GM12891 (cell line): ENCODE data around the gene ABHD2.
A peak's percentile ranks its signal among the peaks of the same experiment; 100 is the strongest.

Experiments used
- DNase-seq: peaks from one replicate; pipeline ENCODE4 v3.0.0; 2011; ENCODE audit warnings: low spot score; ENCODE audit not compliant: insufficient read length
- FAIRE-seq: peaks from 2 replicates; lab custom pipeline; 2011; peaks lifted over from hg19 to GRCh38; lab: Jason Lieb, UNC
- PAX5 ChIP-seq: IDR thresholded peaks from 2 replicates; pipeline ENCODE4 v1.6.1; 2011; ENCODE audit warnings: low read length, moderate library complexity, mild to moderate bottlenecking; ENCODE audit not compliant: insufficient read depth, severe bottlenecking
- POLR2A ChIP-seq: IDR thresholded peaks from 2 replicates; pipeline ENCODE4 v1.6.1; 2011; ENCODE audit warnings: low read depth, low read length, control low read depth
- POLR2AphosphoS5 ChIP-seq: IDR thresholded peaks from 2 replicates; pipeline ENCODE4 v1.6.1; 2011; ENCODE audit warnings: low read depth, low read length, control low read depth
- POU2F2 ChIP-seq: IDR thresholded peaks from 2 replicates; pipeline ENCODE4 v1.6.1; 2011; ENCODE audit warnings: low read depth, mild to moderate bottlenecking, control low read depth, low read length, moderate library complexity
- SPI1 ChIP-seq: IDR thresholded peaks from 2 replicates; pipeline ENCODE4 v1.6.1; 2011; ENCODE audit warnings: low read depth, low read length, control low read depth
- TAF1 ChIP-seq: IDR thresholded peaks from 2 replicates; pipeline ENCODE4 v1.6.1; 2011; ENCODE audit warnings: low read depth, low read length, control low read depth

Gene ABHD2

GRCh38 chr15:89163271-89164055 is 75.2 kb downstream of the ABHD2 start:
- TF ChIP-seq PAX5 (no peak), POU2F2 (no peak), POLR2A (no peak), TAF1 (no peak), SPI1 (no peak), POLR2AphosphoS5 (no peak)
- FAIRE-seq = no peak
- no peak for DNase-seq

GRCh38 chr15:89164712-89165211 is 76.5 kb downstream of the ABHD2 start:
- TF ChIP-seq SPI1 = no peak
- TF ChIP-seq PAX5 = no peak
- TF ChIP-seq POLR2A = no peak
- TF ChIP-seq POU2F2 = no peak
- TF ChIP-seq TAF1 = no peak
- TF ChIP-seq POLR2AphosphoS5 = no peak
- no peak for DNase-seq
- no peak for FAIRE-seq

GRCh38 chr15:89165677-89166076 is 77.4 kb downstream of the ABHD2 start:
- DNase-seq (no peak), FAIRE-seq (no peak)
- TF ChIP-seq PAX5 (no peak), SPI1 (no peak), POLR2AphosphoS5 (no peak), TAF1 (no peak), POU2F2 (no peak), POLR2A (no peak)

- peak; percentile 35 for FAIRE-seq
- TF ChIP-seq POLR2AphosphoS5 = no peak
- no peak for TF ChIP-seq POLR2A
- TF ChIP-seq TAF1 = no peak
- no peak for TF ChIP-seq PAX5
- TF ChIP-seq POU2F2 = no peak; the same call in 1 of the 2 replicates
- TF ChIP-seq SPI1 = peak; percentile 74
- DNase-seq = no peak
These were observed 79.3 kb downstream of the ABHD2 start for GRCh38 chr15:89167267-89168176.

- FAIRE-seq (no peak), DNase-seq (no peak)
- no peak for TF ChIP-seq SPI1
- TF ChIP-seq POLR2A = no peak
- no peak for TF ChIP-seq POLR2AphosphoS5
- no peak for TF ChIP-seq TAF1
- TF ChIP-seq POU2F2 = no peak
- TF ChIP-seq PAX5 = no peak
These were observed 80.1 kb downstream of the ABHD2 start for GRCh38 chr15:89168316-89168833.

GRCh38 chr15:89170364-89170763 is 82.1 kb downstream of the ABHD2 start:
- no peak for DNase-seq
- TF ChIP-seq PAX5 (no peak), POU2F2 (no peak), POLR2AphosphoS5 (no peak), POLR2A (no peak), SPI1 (no peak)
- FAIRE-seq = no peak

- FAIRE-seq = no peak
- TF ChIP-seq SPI1 = no peak
- TF ChIP-seq POLR2A = no peak
- no peak for TF ChIP-seq POU2F2
- no peak for TF ChIP-seq TAF1
- TF ChIP-seq POLR2AphosphoS5 = no peak
- TF ChIP-seq PAX5 = no peak
These were observed 83.1 kb downstream of the ABHD2 start for GRCh38 chr15:89171136-89172072.

GRCh38 chr15:89172921-89173320 is 84.7 kb downstream of the ABHD2 start:
- TF ChIP-seq PAX5 (no peak), POU2F2 (no peak), POLR2A (no peak), TAF1 (no peak), POLR2AphosphoS5 (no peak), SPI1 (no peak)
- DNase-seq (no peak), FAIRE-seq (no peak)

More at GRCh38 chr15:89171136-89172072, 83.1 kb downstream of the ABHD2 start:
- DNase-seq = no peak
